ENCODE measurements around the gene GYPB.
"Not testable (repeated sequence)": the region's sequence is repeated elsewhere in the genome, so short reads cannot be mapped to it uniquely, and the experiment has no call there.

- TF ChIP-seq CTCF (conservative IDR thresholded peaks at IDR 0.05; ENCODE audit: low read length); EZH2phosphoT487 (IDR thresholded peaks at IDR 0.05; ENCODE audit: borderline replicate concordance): not testable (repeated sequence)
Observed at GRCh38 chr4:143955306-143955705, 63.9 kb downstream of the GYPB start.
